K562 (cell line): Measurements from ENCODE around the gene C5AR2.
"Not testable (repeated sequence)": the region's sequence is repeated elsewhere in the genome, so short reads cannot be mapped to it uniquely, and the experiment has no call there.

Experiments used
- NFRKB ChIP-seq: fragments of 450-650 bp; IDR thresholded peaks from 2 replicates; pipeline ENCODE4 v1.6.1; 2016; ENCODE audit warnings: low read depth
- TF ChIP-seq, protein P1 (sequence below): fragments of 450-650 bp; IDR thresholded peaks from 2 replicates; pipeline ENCODE4 v1.6.1; 2016; ENCODE audit warnings: antibody characterized with exemption
- TF ChIP-seq, protein P2 (sequence below), 3 experiments: IDR thresholded peaks in 2 of 3; conservative IDR thresholded peaks in 1 of 3; 2 replicates each; pipeline ENCODE4 v1.5.1; 2011 to 2012; ENCODE audit warnings: low read length in 3 of 3, mild to moderate bottlenecking in 3 of 3, control low read depth in 2 of 3, improper control_type of control experiment in 1 of 3, inconsistent platforms in 1 of 3, low read depth in 1 of 3, mixed read lengths in 1 of 3, moderate library complexity in 1 of 3; ENCODE audit not compliant: insufficient read depth in 2 of 3

GRCh38 chr19:47383890-47384289 is 51.9 kb downstream of the C5AR2 start:
- TF ChIP-seq, protein P1, sequence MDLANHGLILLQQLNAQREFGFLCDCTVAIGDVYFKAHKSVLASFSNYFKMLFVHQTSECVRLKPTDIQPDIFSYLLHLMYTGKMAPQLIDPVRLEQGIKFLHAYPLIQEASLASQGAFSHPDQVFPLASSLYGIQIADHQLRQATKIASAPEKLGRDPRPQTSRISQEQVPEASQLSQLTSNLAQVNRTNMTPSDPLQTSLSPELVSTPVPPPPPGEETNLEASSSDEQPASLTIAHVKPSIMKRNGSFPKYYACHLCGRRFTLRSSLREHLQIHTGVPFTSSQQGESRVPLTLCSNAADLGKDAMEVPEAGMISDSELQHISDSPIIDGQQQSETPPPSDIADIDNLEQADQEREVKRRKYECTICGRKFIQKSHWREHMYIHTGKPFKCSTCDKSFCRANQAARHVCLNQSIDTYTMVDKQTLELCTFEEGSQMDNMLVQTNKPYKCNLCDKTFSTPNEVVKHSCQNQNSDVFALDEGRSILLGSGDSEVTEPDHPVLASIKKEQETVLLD, result not testable (repeated sequence)
- TF ChIP-seq, protein P2, sequence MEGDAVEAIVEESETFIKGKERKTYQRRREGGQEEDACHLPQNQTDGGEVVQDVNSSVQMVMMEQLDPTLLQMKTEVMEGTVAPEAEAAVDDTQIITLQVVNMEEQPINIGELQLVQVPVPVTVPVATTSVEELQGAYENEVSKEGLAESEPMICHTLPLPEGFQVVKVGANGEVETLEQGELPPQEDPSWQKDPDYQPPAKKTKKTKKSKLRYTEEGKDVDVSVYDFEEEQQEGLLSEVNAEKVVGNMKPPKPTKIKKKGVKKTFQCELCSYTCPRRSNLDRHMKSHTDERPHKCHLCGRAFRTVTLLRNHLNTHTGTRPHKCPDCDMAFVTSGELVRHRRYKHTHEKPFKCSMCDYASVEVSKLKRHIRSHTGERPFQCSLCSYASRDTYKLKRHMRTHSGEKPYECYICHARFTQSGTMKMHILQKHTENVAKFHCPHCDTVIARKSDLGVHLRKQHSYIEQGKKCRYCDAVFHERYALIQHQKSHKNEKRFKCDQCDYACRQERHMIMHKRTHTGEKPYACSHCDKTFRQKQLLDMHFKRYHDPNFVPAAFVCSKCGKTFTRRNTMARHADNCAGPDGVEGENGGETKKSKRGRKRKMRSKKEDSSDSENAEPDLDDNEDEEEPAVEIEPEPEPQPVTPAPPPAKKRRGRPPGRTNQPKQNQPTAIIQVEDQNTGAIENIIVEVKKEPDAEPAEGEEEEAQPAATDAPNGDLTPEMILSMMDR (IDR thresholded peaks at IDR 0.05 in 2 of 3, conservative IDR thresholded peaks at IDR 0.05 in 1 of 3; ENCODE audit: insufficient read depth in 2 of 3, low read depth in 1 of 3, low read length in 3 of 3), result not testable (repeated sequence)
- not testable (repeated sequence) for TF ChIP-seq NFRKB
